Lung (tissue), 12 donors: ENCODE results near the gene C1orf167. TPM values are rescaled to one million over a fixed set of nuclear protein-coding genes. Genes with fewer than 3 reads are reported as not detected.

Experiments used
- ATAC-seq: fragments of 200-7000 bp; cut with Tn5 transposase; one replicate; pipeline ENCODE4 v1.9.1; 2020; ENCODE audit warnings: moderate number of reproducible peaks; ENCODE audit not compliant: insufficient read depth, low FRiP score
- DNase-seq, 3 donors: peaks; one replicate each; pipeline ENCODE4 v3.0.0-alpha.2; 2013 to 2017
- H3K27ac ChIP-seq, 2 donors: one replicate each; pipeline ENCODE4 v1.5.1; 2013; ENCODE audit warnings: mild to moderate bottlenecking in 2 of 2, moderate library complexity in 2 of 2, control low read depth in 1 of 2, inconsistent platforms in 1 of 2, low read depth in 1 of 2, low read length in 1 of 2
- H3K27me3 ChIP-seq, 3 donors: one replicate each; pipeline ENCODE4 v1.5.1; 2013; ENCODE audit warnings: low read length in 2 of 3; ENCODE audit not compliant: control insufficient read depth in 3 of 3, insufficient read depth in 3 of 3
- H3K36me3 ChIP-seq, 4 donors: one replicate each; pipeline ENCODE4 v1.5.1; 2013; ENCODE audit warnings: low read length in 4 of 4, mild to moderate bottlenecking in 1 of 4, moderate library complexity in 1 of 4; ENCODE audit not compliant: control insufficient read depth in 4 of 4, insufficient read depth in 4 of 4
- H3K4me1 ChIP-seq, 5 donors: one replicate each; pipeline ENCODE4 v1.5.1; 2013; ENCODE audit warnings: low read length in 5 of 5, mild to moderate bottlenecking in 2 of 5, moderate library complexity in 1 of 5; ENCODE audit not compliant: control insufficient read depth in 5 of 5, insufficient read depth in 5 of 5
- H3K4me3 ChIP-seq: one replicate; pipeline ENCODE4 v1.5.1; 2013; ENCODE audit warnings: mild to moderate bottlenecking, control low read depth, moderate library complexity
- H3K9ac ChIP-seq, 2 donors: one replicate each; pipeline ENCODE4 v1.5.1; 2013; ENCODE audit warnings: low read length in 2 of 2, control low read depth in 1 of 2; ENCODE audit not compliant: insufficient read depth in 1 of 2
- H3K9me3 ChIP-seq, 4 donors: one replicate each; pipeline ENCODE4 v1.5.1; 2013; ENCODE audit warnings: low read length in 3 of 4, mild to moderate bottlenecking in 1 of 4, moderate library complexity in 1 of 4; ENCODE audit not compliant: control insufficient read depth in 4 of 4, insufficient read depth in 3 of 4
- WGBS, 2 donors: extraction: QIAGEN DNeasy Blood & Tissue Kit; methylation state at CpG; one replicate each; pipeline ENCODE4 v1.1.7; 2013; 5-methylcytosine and 5-hydroxymethylcytosine counted together
- polyA plus RNA-seq, 2 donors: library from polyadenylated mRNA; stranded (reverse); fragments of 200-250 nt; gene quantifications; one replicate each; pipeline ENCODE4 v1.2.1, GENCODE V29; 2013
- total RNA-seq, 2 donors: library from RNA; depleted of rRNA in 1 of 2; stranded (reverse); fragments of >200 nt in 1 of 2; gene quantifications; one replicate each; pipeline ENCODE4 v1.2.1, GENCODE V29; 2014 to 2021
- TF ChIP-seq, protein P1 (sequence below): IDR thresholded peaks from 2 replicates; pipeline ENCODE4 v1.5.1; 2012; ENCODE audit warnings: mild to moderate bottlenecking; ENCODE audit errors: control extremely low read depth, extremely low read depth
- donor health status: control.
- donor health status: control.
- donor health status: Bipolar disorder and iron deficiency.
- donor health status: healthy.
- donor health status: DM: yes; HTN: yes; CAD: no.

C1orf167 gene
- total and polyA plus RNA-seq, 4 donors = 0.91 to 11.3 (median 9.1) TPM

DNA sequence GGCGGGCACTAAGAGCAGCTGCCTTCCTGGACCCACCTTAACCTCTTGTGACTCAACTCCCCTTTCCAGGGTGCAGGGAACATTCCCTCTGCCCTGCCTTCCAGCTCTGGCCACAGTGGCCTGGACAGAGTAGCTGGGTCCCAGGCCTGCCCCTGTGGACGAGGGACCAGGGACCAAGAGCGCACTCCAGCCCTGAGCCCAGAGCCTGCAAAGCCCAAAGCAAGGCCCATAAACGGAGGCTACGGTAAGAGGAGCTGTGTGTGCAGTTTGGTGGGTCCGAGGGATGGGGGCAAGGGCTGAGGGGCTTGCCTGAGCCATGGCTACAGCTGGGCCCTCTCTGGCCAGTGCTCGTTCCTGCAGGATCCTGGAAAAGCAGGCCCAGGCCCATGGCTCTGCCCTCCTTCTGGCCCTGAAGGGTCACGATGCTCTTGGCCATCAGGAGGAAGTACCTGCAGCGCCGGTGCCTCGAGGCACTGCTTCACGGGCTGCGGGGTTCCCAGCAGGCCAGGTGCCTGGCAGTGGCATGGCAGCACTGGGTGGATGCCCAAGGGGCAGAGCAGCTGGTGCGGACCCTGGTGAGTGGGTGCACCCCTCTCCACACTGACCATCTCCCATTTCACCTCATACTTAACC lies 25.9 kb downstream of the C1orf167 start:
- Histone ChIP-seq H3K27me3 (no peaks in the 10 kb centered on the region), H3K9me3 (no peaks in the 10 kb centered on the region), H3K27ac (peak overlapping the region; percentile 93 to 95), H3K36me3 (peaks cover 0 to 27% (median 15%) of the 10 kb centered on the region in 4 donors), H3K4me3 (no peak overlapping the region), H3K9ac (no peak overlapping the region), H3K4me1 (peaks cover 3 to 63% (median 17%) of the 10 kb centered on the region in 5 donors)
- DNase-seq (no peak), ATAC-seq (no peak)
- TF ChIP-seq, protein P1, sequence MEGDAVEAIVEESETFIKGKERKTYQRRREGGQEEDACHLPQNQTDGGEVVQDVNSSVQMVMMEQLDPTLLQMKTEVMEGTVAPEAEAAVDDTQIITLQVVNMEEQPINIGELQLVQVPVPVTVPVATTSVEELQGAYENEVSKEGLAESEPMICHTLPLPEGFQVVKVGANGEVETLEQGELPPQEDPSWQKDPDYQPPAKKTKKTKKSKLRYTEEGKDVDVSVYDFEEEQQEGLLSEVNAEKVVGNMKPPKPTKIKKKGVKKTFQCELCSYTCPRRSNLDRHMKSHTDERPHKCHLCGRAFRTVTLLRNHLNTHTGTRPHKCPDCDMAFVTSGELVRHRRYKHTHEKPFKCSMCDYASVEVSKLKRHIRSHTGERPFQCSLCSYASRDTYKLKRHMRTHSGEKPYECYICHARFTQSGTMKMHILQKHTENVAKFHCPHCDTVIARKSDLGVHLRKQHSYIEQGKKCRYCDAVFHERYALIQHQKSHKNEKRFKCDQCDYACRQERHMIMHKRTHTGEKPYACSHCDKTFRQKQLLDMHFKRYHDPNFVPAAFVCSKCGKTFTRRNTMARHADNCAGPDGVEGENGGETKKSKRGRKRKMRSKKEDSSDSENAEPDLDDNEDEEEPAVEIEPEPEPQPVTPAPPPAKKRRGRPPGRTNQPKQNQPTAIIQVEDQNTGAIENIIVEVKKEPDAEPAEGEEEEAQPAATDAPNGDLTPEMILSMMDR = no peak
- WGBS, 2 donors = 76 to 82% methylated on average over 14 of the region's 14 CpGs

DNA sequence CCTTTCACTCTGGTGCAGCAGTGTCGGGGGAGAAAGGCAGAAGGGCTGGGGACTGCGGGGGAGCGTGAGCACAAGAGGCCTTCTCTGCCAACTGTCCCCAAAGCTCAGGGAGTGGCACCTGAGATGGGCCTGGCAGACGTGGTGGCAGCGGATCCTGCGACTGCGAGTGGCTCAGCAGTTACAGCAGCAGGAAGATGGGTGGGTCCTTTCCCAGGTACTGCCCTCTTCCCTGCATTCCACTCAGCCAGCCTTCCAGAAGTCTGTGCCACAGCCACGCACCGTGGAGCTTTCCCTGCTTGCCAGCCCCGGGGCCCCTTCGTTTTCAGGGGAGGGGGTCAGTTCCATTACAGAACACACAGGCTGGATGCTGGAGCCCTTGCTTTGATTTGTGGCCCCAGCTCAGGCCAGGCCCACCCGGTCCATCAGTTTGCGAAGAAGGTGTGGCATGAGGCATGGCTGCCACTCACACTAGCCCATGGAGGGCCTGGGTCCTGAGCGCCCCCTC lies 26.6 kb downstream of the C1orf167 start:
- peak overlapping the region; percentile 93 to 95 for H3K27ac ChIP-seq
- TF ChIP-seq, protein P1 = no peak
- H3K36me3 ChIP-seq = peaks cover under 1 to 28% (median 17%) of the 10 kb centered on the region in 4 donors

DNA sequence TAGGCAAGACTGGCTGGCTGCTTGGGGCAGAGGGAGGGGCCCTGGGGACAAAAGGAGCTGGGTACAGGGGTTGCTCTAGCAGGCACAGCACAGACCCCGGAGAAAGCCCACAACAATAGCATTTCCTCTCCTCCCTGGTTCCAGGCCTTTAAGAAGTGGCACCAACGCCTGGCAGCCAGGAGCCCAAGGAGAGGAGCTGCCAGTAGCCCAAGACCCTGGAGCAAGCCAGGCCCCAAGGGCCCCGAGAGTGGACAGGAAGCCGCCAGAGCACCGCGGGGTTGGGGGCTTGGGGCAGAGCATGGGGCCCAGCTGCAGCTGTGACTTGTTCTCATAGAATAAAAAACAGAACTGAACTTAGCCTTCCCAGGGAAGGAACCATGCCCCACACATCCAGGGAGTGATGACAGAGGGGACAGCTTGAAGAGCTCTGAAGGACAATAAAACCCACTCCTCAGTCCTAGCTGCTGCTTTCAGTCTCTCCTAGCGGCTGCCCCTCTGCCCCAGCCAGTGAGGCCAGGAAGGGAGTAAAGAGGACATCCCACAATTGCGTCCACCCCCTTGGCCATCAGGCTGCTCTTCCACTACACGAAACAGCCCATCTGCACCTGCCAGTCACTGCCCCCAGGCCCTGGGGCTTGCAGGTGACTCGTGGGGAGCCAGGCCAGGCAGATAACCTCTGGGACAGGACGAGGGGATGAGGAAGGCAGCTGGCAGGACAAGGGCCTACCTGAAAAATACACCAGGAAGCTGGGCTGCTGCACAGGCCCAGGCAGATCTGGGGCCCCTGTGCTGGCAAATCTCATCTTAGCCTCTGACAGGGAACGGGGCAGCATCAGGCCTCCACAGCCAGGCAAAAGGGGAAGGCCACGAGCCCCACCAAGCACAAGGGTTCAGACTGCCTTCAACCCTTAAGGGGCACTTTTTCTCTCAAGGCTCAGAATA lies 27.4 kb downstream of the C1orf167 start:
- H3K9me3 ChIP-seq = no peaks in the 10 kb centered on the region
- peaks cover 7 to 35% (median 24%) of the 10 kb centered on the region in 4 donors for H3K36me3 ChIP-seq
- no peaks in the 10 kb centered on the region for H3K27me3 ChIP-seq
- H3K27ac ChIP-seq = peak overlapping the region; percentile 93 to 95
- peaks cover 3 to 60% (median 17%) of the 10 kb centered on the region in 5 donors for H3K4me1 ChIP-seq
- 70 to 74% methylated on average over 13 of the region's 13 CpGs for WGBS, 2 donors
- no peak overlapping the region for H3K9ac ChIP-seq
- H3K4me3 ChIP-seq = no peak overlapping the region
- ATAC-seq = no peak
- TF ChIP-seq, protein P1 = no peak
- DNase-seq = no peak

More for the DNA sequence above, 26.6 kb downstream of the C1orf167 start:
- H3K4me3 ChIP-seq = no peak overlapping the region
- H3K27me3 ChIP-seq = no peaks in the 10 kb centered on the region
- H3K9ac ChIP-seq = no peak overlapping the region
- DNase-seq (no peak), ATAC-seq (no peak)
- H3K9me3 ChIP-seq = no peaks in the 10 kb centered on the region
- WGBS, 2 donors = 64 to 86% methylated on average over 14 of the region's 14 CpGs
- peaks cover 3 to 63% (median 17%) of the 10 kb centered on the region in 5 donors for H3K4me1 ChIP-seq
